Activated effector memory CD4-positive, alpha-beta T cell treated with anti-CD3 and anti-CD28 coated beads, Interleukin-2, amount 50 U/mL, for 16 hours (primary cell): Measurements from ENCODE around the gene HCCS.

Experiments used
- DNase-seq: peaks from one replicate; pipeline ENCODE4 v3.0.0-alpha.2; 2020

Gene HCCS

GRCh38 chrX:11124112-11124511 lies 13.0 kb downstream of the HCCS start:
- DNase-seq, result no peak

- no peak for DNase-seq
These were observed 13.9 kb downstream of the HCCS start for GRCh38 chrX:11125060-11125459.

GRCh38 chrX:11129534-11130105 lies 18.5 kb downstream of the HCCS start:
- DNase-seq, result no peak

GRCh38 chrX:11130136-11130535 lies 19.0 kb downstream of the HCCS start:
- no peak for DNase-seq

GRCh38 chrX:11131146-11131545 lies 20.0 kb downstream of the HCCS start:
- no peak for DNase-seq

- no peak for DNase-seq
These were observed 24.5 kb downstream of the HCCS start for GRCh38 chrX:11135564-11136185.

- no peak for DNase-seq
These were observed 26.5 kb downstream of the HCCS start for GRCh38 chrX:11137543-11138139.

GRCh38 chrX:11138498-11139390 lies 27.6 kb downstream of the HCCS start:
- no peak for DNase-seq

GRCh38 chrX:11143931-11144678 lies 33.0 kb downstream of the HCCS start:
- DNase-seq, result peak; percentile 63

- no peak for DNase-seq
These were observed 35.3 kb downstream of the HCCS start for GRCh38 chrX:11146411-11146810.

- DNase-seq, result no peak
These were observed 37.3 kb downstream of the HCCS start for GRCh38 chrX:11148401-11148800.

- no peak for DNase-seq
These were observed 40.8 kb downstream of the HCCS start for GRCh38 chrX:11151799-11152559.

GRCh38 chrX:11159149-11159548 lies 48.0 kb downstream of the HCCS start:
- no peak for DNase-seq

- DNase-seq, result no peak
These were observed 53.3 kb downstream of the HCCS start for GRCh38 chrX:11164433-11164832.

GRCh38 chrX:11171956-11172355 lies 60.8 kb downstream of the HCCS start:
- no peak for DNase-seq

GRCh38 chrX:11172415-11172814 lies 61.3 kb downstream of the HCCS start:
- DNase-seq, result no peak
